HL-60/S4 treated with retinoic acid at 250 ng/mL for 4 days and 3 days (cell line): ENCODE results near the gene MYO7B.

Experiments
- in situ Hi-C: fragments of 300-500 bp; cut with MboI; formaldehyde crosslinking; loops from 2 replicates; pipeline ENCODE4 v1.7.0; 2022; ENCODE audit warnings: low sequenced_read_pairs

The MYO7B gene

GRCh38 chr2:127674241-127675209 lies 139.0 kb downstream of the MYO7B start:
- in situ Hi-C loops: no loop called here

- in situ Hi-C loops: no loop called here
These were observed 140.1 kb downstream of the MYO7B start, which contains the start of gene LIMS2 for GRCh38 chr2:127675331-127676261. LIMS2 (minus strand) TSS chr2:127675530; CDS start chr2:127675024, 506 bp downstream.

- in situ Hi-C loops: no loop called here
These were observed 141.4 kb downstream of the MYO7B start for GRCh38 chr2:127676906-127677305.

- in situ Hi-C loops: no loop called here
These were observed 143.0 kb downstream of the MYO7B start for GRCh38 chr2:127678531-127678930.

GRCh38 chr2:127678991-127679390 lies 143.5 kb downstream of the MYO7B start:
- in situ Hi-C loops: no loop called here

- in situ Hi-C loops: no loop called here
These were observed 144.3 kb downstream of the MYO7B start for GRCh38 chr2:127679680-127680361.

GRCh38 chr2:127680706-127681287 lies 145.3 kb downstream of the MYO7B start:
- in situ Hi-C loops: no loop called here

- in situ Hi-C loops: no loop called here
These were observed 145.9 kb downstream of the MYO7B start for GRCh38 chr2:127681288-127681804.

GRCh38 chr2:127681976-127682857 lies 146.7 kb downstream of the MYO7B start:
- in situ Hi-C loops: no loop called here

GRCh38 chr2:127683056-127683455 lies 147.6 kb downstream of the MYO7B start:
- in situ Hi-C loops: no loop called here

GRCh38 chr2:127683757-127684156 lies 148.3 kb downstream of the MYO7B start:
- in situ Hi-C loops: no loop called here

- in situ Hi-C loops: no loop called here
These were observed 150.1 kb downstream of the MYO7B start for GRCh38 chr2:127685410-127686080.
